Panc1 (cell line): Measurements from ENCODE around the gene SLIT3. TPM values are rescaled to one million over a fixed set of nuclear protein-coding genes. Genes with fewer than 3 reads are reported as not detected.

Experiments used
- ATAC-seq: fragments of 200-7000 bp; cut with Tn5 transposase; 2 replicates; pipeline ENCODE4 v1.9.1; 2020; ENCODE audit warnings: mild to moderate bottlenecking, moderate library complexity
- BruUV-seq: library from RNA; stranded (reverse); fragments of 400-500 nt; replicated peaks from 2 replicates; lab custom pipeline; 2021; lab: Mats Ljungman, UMichigan
- CTCF ChIA-PET: fragments of 300-600 bp; sonication (Branson Sonifier 250); formaldehyde crosslinking; loops from one replicate; lab custom pipeline; 2022; ENCODE audit warnings: antibody characterized with exemption; lab: Charles Lee
- POLR2A ChIA-PET: fragments of 300-600 bp; sonication (Branson Sonifier 250); formaldehyde crosslinking; loops from one replicate; lab custom pipeline; 2022; ENCODE audit warnings: antibody characterized with exemption; lab: Charles Lee
- DNase-seq: peaks from one replicate; pipeline ENCODE4 v3.0.0-alpha.2; 2010; ENCODE audit warnings: low read depth, low spot score
- H3K27ac ChIP-seq: 2 replicates; pipeline ENCODE4 v1.5.1; 2011; ENCODE audit warnings: mild to moderate bottlenecking, low read length, inconsistent platforms
- H3K27me3 ChIP-seq: fragments of 200-500 bp; sonication (Bioruptor generic); 2 replicates; pipeline ENCODE4 v1.6.0; 2014; ENCODE audit warnings: low read length, inconsistent platforms; ENCODE audit not compliant: control insufficient read depth, insufficient read depth
- H3K36me3 ChIP-seq: fragments of 200-500 bp; sonication (Bioruptor generic); 2 replicates; pipeline ENCODE4 v1.5.1; 2014; ENCODE audit warnings: inconsistent platforms, mild to moderate bottlenecking, low read length, moderate library complexity; ENCODE audit not compliant: control insufficient read depth, insufficient read depth
- H3K4me1 ChIP-seq: 2 replicates; pipeline ENCODE4 v1.5.1; 2011; ENCODE audit warnings: inconsistent platforms, mild to moderate bottlenecking, low read length, moderate library complexity; ENCODE audit not compliant: control insufficient read depth, insufficient read depth
- H3K4me3 ChIP-seq, 2 experiments: 2 replicates each; pipeline ENCODE4 v1.5.1; 2011 to 2012; ENCODE audit warnings: low read depth in 2 of 2, low read length in 2 of 2, mild to moderate bottlenecking in 2 of 2, inconsistent platforms in 1 of 2, moderate library complexity in 1 of 2
- H3K9me3 ChIP-seq: fragments of 200-500 bp; sonication (Bioruptor generic); 2 replicates; pipeline ENCODE4 v1.5.1; 2014; ENCODE audit warnings: low read depth, mild to moderate bottlenecking, inconsistent platforms, low read length, moderate library complexity; ENCODE audit not compliant: control insufficient read depth, insufficient read depth
- POLR2AphosphoS5 ChIP-seq: IDR thresholded peaks from 2 replicates; pipeline ENCODE4 v1.6.1; 2012; ENCODE audit warnings: mild to moderate bottlenecking, low read depth, low read length, moderate library complexity
- SIN3A ChIP-seq: IDR thresholded peaks from 2 replicates; pipeline ENCODE4 v1.6.1; 2012; ENCODE audit warnings: low read depth, mild to moderate bottlenecking, low read length, moderate library complexity, borderline replicate concordance; ENCODE audit not compliant: insufficient read depth
- TCF7L2 ChIP-seq: IDR thresholded peaks from 2 replicates; pipeline ENCODE4 v1.6.1; 2011; ENCODE audit warnings: mild to moderate bottlenecking, low read depth, low read length, inconsistent platforms
- in situ Hi-C: cut with HindIII; loops from 2 replicates; pipeline ENCODE4 v1.10.0; 2016; ENCODE audit warnings: low sequenced_read_pairs, low pct_unique_long_range_greater_than_20kb
- intact Hi-C: fragments of 100-400 bp; cut with micrococcal nuclease; formaldehyde crosslinking; loops from one replicate; pipeline ENCODE4 v1.10.0; 2022; ENCODE audit not compliant: unreplicated experiment
- total RNA-seq: library from RNA; stranded (reverse); gene quantifications from one replicate; pipeline ENCODE4 v1.2.1, GENCODE V29; 2021; ENCODE audit not compliant: unreplicated experiment
- TF ChIP-seq, protein P1 (sequence below), 2 experiments: IDR thresholded peaks; 2 replicates each; pipeline ENCODE4 v1.6.1; 2011 to 2012; ENCODE audit warnings: low read depth in 2 of 2, control low read depth in 1 of 2, low read length in 1 of 2, mild to moderate bottlenecking in 1 of 2, moderate library complexity in 1 of 2; ENCODE audit not compliant: insufficient read depth in 1 of 2
- TF ChIP-seq, protein P2 (sequence below): fragments of 450-650 bp; IDR thresholded peaks from 2 replicates; pipeline ENCODE4 v1.5.1; 2017; ENCODE audit warnings: mild to moderate bottlenecking

SLIT3 gene
- total RNA-seq, 1 experiment from 2014 or later: 26.4 TPM

DNA sequence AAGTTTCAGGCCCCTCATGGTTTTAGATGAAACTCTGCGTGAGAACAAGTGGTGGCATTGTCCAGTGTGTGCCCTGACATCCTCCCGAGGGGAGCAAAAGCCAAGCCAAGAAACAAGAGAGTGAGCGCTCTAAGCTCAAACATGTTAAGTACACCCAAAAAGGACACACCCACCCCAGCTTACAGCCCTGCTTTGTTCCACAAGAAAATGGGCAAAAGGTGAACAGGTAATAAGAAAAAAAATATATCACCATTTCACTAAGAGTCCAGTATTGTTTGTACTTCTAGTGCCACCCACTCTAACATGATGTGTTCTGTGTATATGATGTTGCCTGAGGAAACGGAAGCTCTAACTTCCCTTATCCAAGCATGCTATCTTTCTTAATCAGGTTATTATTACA is 278.2 kb downstream of the SLIT3 start:
- no peaks in the 10 kb centered on the region for H3K4me1 ChIP-seq
- intact Hi-C loops: no loop called here
- ChIA-PET POLR2A (no interaction called here), CTCF (no interaction called here)
- ATAC-seq: no peak
- in situ Hi-C loops: no loop called here
- no peaks in the 10 kb centered on the region for H3K36me3 ChIP-seq
- H3K4me3 ChIP-seq: no peak overlapping the region
- no peaks in the 10 kb centered on the region for H3K27me3 ChIP-seq
- H3K9me3 ChIP-seq: no peaks in the 10 kb centered on the region
- no TSS peak for BruUV-seq
- no peak overlapping the region for H3K27ac ChIP-seq
- no peak for DNase-seq
- no peak for TF ChIP-seq SIN3A
- TF ChIP-seq TCF7L2: no peak
- TF ChIP-seq, protein P1, sequence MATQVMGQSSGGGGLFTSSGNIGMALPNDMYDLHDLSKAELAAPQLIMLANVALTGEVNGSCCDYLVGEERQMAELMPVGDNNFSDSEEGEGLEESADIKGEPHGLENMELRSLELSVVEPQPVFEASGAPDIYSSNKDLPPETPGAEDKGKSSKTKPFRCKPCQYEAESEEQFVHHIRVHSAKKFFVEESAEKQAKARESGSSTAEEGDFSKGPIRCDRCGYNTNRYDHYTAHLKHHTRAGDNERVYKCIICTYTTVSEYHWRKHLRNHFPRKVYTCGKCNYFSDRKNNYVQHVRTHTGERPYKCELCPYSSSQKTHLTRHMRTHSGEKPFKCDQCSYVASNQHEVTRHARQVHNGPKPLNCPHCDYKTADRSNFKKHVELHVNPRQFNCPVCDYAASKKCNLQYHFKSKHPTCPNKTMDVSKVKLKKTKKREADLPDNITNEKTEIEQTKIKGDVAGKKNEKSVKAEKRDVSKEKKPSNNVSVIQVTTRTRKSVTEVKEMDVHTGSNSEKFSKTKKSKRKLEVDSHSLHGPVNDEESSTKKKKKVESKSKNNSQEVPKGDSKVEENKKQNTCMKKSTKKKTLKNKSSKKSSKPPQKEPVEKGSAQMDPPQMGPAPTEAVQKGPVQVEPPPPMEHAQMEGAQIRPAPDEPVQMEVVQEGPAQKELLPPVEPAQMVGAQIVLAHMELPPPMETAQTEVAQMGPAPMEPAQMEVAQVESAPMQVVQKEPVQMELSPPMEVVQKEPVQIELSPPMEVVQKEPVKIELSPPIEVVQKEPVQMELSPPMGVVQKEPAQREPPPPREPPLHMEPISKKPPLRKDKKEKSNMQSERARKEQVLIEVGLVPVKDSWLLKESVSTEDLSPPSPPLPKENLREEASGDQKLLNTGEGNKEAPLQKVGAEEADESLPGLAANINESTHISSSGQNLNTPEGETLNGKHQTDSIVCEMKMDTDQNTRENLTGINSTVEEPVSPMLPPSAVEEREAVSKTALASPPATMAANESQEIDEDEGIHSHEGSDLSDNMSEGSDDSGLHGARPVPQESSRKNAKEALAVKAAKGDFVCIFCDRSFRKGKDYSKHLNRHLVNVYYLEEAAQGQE (IDR thresholded peaks at IDR 0.05; ENCODE audit: insufficient read depth in 1 of 2, low read depth in 2 of 2, low read length in 1 of 2): no peak
- TF ChIP-seq POLR2AphosphoS5: no peak
- TF ChIP-seq, protein P2, sequence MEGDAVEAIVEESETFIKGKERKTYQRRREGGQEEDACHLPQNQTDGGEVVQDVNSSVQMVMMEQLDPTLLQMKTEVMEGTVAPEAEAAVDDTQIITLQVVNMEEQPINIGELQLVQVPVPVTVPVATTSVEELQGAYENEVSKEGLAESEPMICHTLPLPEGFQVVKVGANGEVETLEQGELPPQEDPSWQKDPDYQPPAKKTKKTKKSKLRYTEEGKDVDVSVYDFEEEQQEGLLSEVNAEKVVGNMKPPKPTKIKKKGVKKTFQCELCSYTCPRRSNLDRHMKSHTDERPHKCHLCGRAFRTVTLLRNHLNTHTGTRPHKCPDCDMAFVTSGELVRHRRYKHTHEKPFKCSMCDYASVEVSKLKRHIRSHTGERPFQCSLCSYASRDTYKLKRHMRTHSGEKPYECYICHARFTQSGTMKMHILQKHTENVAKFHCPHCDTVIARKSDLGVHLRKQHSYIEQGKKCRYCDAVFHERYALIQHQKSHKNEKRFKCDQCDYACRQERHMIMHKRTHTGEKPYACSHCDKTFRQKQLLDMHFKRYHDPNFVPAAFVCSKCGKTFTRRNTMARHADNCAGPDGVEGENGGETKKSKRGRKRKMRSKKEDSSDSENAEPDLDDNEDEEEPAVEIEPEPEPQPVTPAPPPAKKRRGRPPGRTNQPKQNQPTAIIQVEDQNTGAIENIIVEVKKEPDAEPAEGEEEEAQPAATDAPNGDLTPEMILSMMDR: no peak

DNA sequence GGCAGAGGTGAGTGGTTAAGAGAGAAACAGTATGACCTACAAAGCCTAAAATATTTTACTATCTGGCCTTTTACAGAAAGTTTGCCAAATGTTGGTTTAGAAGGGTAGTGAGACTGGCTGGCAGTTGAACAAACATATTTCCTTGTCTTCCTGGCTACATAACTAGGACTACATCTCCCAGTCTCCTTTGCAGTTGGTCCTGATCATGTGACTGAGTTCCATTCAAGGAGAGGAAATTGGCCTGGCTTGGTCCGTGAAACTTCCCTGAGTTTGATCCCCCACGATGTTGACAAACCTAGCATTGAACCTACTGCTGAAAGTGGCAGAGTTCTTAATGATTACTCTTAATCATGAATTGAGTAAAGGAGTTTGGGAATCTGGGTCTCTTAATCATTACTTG is 280.8 kb downstream of the SLIT3 start:
- H3K36me3 ChIP-seq: no peaks in the 10 kb centered on the region
- no peaks in the 10 kb centered on the region for H3K9me3 ChIP-seq
- CTCF ChIA-PET: no interaction called here
- BruUV-seq: no TSS peak
- intact Hi-C loops (no loop called here), in situ Hi-C loops (no loop called here)
- TF ChIP-seq SIN3A (no peak), POLR2AphosphoS5 (no peak), TCF7L2 (no peak)
- TF ChIP-seq, protein P2: no peak
- TF ChIP-seq, protein P1 (IDR thresholded peaks at IDR 0.05; ENCODE audit: insufficient read depth in 1 of 2, low read depth in 2 of 2, low read length in 1 of 2): no peak
- no peaks in the 10 kb centered on the region for H3K4me1 ChIP-seq
- POLR2A ChIA-PET: no interaction called here
- no peaks in the 10 kb centered on the region for H3K27me3 ChIP-seq
- ATAC-seq (no peak), DNase-seq (no peak)
- H3K27ac ChIP-seq: no peak overlapping the region
- H3K4me3 ChIP-seq: no peak overlapping the region
